ENCODE measurements around the gene ADGRD1.

DNA sequence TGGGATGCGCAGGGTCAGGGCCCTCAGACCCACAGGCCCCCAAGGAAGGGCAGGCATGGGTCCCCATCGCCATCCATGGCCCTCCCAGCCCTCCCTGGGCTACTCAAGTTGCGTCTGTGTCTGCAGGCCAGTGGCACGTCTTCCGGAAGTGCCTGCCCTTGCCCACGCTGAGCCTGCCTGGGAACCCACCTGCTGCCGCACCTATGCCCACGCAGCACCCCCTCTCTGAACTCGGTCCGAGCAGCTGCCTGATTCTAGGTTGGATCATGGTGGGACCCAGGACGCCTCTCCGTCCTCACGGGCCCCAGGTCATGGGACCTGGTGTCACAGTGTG lies 182.8 kb downstream of the ADGRD1 start:
- TF ChIP-seq CTCF (IDR thresholded peaks at IDR 0.05; ENCODE audit: insufficient read depth, low read length) (no peak), POLR2AphosphoS5 (IDR thresholded peaks at IDR 0.05; ENCODE audit: low read depth) (no peak), GABPA (IDR thresholded peaks at IDR 0.05; ENCODE audit: low read depth) (no peak), SPI1 (IDR thresholded peaks at IDR 0.05; ENCODE audit: borderline replicate concordance, low read depth) (no peak), REST (IDR thresholded peaks at IDR 0.05; ENCODE audit: insufficient replicate concordance, low read depth) (no peak)
